Neuronal stem cell (in vitro differentiated cells): ENCODE data around the gene AKR1E2.

Experiments
- DNase-seq: peaks from one replicate; pipeline ENCODE4 v3.0.0-alpha.2; 2013; ENCODE audit warnings: low spot score
- H2AFZ ChIP-seq: one replicate; pipeline ENCODE4 v1.6.1; 2013; ENCODE audit warnings: mild to moderate bottlenecking, low read length, inconsistent platforms
- H2AK5ac ChIP-seq: 2 replicates; pipeline ENCODE4 v1.6.1; 2013; ENCODE audit warnings: low read depth, mild to moderate bottlenecking, inconsistent platforms, low read length, moderate library complexity, mixed read lengths
- H2BK120ac ChIP-seq: 2 replicates; pipeline ENCODE4 v1.6.1; 2013; ENCODE audit warnings: low read depth, mild to moderate bottlenecking, inconsistent platforms, low read length, moderate library complexity, mixed read lengths
- H2BK12ac ChIP-seq: one replicate; pipeline ENCODE4 v1.6.1; 2013; ENCODE audit warnings: low read length, inconsistent platforms
- H2BK15ac ChIP-seq: 2 replicates; pipeline ENCODE4 v1.6.1; 2013; ENCODE audit warnings: mild to moderate bottlenecking, low read length, inconsistent platforms, mixed read lengths
- H2BK5ac ChIP-seq: one replicate; pipeline ENCODE4 v1.6.1; 2013; ENCODE audit warnings: inconsistent platforms, mild to moderate bottlenecking, low read length, moderate library complexity
- H3K14ac ChIP-seq: one replicate; pipeline ENCODE4 v1.6.1; 2013; ENCODE audit warnings: low read length, inconsistent platforms
- H3K18ac ChIP-seq: 2 replicates; pipeline ENCODE4 v1.6.1; 2013; ENCODE audit warnings: low read length, inconsistent platforms
- H3K23ac ChIP-seq: 2 replicates; pipeline ENCODE4 v1.6.1; 2013; ENCODE audit warnings: low read depth, mild to moderate bottlenecking, mixed read lengths, low read length, inconsistent platforms; ENCODE audit not compliant: poor library complexity
- H3K27ac ChIP-seq: replicated peaks from 3 replicates; pipeline ENCODE4 v1.5.1; 2013; ENCODE audit warnings: low read length, inconsistent platforms
- H3K27me3 ChIP-seq, 3 experiments: 2 replicates each; pipeline ENCODE4 v1.6.1; 2013; ENCODE audit warnings: low read length in 3 of 3, mild to moderate bottlenecking in 2 of 3, inconsistent platforms in 1 of 3, low read depth in 1 of 3, mixed read lengths in 1 of 3, moderate library complexity in 1 of 3; ENCODE audit not compliant: control insufficient read depth in 3 of 3, insufficient read depth in 3 of 3
- H3K36me3 ChIP-seq, 2 donors: replicated peaks in 1 of 2; 2 replicates each; pipeline ENCODE4 v1.6.1; 2013; ENCODE audit warnings: low read length in 2 of 2; ENCODE audit not compliant: control insufficient read depth in 2 of 2, insufficient read depth in 2 of 2
- H3K4ac ChIP-seq: 2 replicates; pipeline ENCODE4 v1.6.1; 2013; ENCODE audit warnings: inconsistent platforms, mild to moderate bottlenecking, low read length, moderate library complexity
- H3K4me1 ChIP-seq, 2 donors: 1 replicate in 1 of 2; 2 replicates in 1 of 2; pipeline ENCODE4 v1.6.1; 2013; ENCODE audit warnings: low read length in 2 of 2, low read depth in 1 of 2; ENCODE audit not compliant: control insufficient read depth in 2 of 2, insufficient read depth in 1 of 2
- H3K4me2 ChIP-seq: one replicate; pipeline ENCODE4 v1.6.1; 2013; ENCODE audit warnings: mild to moderate bottlenecking, low read length, inconsistent platforms; ENCODE audit not compliant: insufficient read depth, poor library complexity, severe bottlenecking
- H3K4me3 ChIP-seq, 2 donors: 2 replicates each; pipeline ENCODE4 v1.5.1; 2013; ENCODE audit warnings: low read length in 2 of 2, mild to moderate bottlenecking in 2 of 2, inconsistent platforms in 1 of 2, moderate library complexity in 1 of 2
- H3K79me1 ChIP-seq: one replicate; pipeline ENCODE4 v1.6.1; 2013; ENCODE audit warnings: low read depth, mild to moderate bottlenecking, inconsistent platforms, low read length, moderate library complexity
- H3K9ac ChIP-seq: one replicate; pipeline ENCODE4 v1.6.1; 2013; ENCODE audit warnings: mild to moderate bottlenecking, low read depth, low read length, inconsistent platforms; ENCODE audit not compliant: poor library complexity
- H3K9me3 ChIP-seq, 2 donors: replicated peaks in 1 of 2; 2 replicates each; pipeline versions ENCODE3 to v1.6.1; 2013; ENCODE audit warnings: low read length in 2 of 2, mild to moderate bottlenecking in 2 of 2, inconsistent platforms in 1 of 2, low read depth in 1 of 2, mixed read lengths in 1 of 2, moderate library complexity in 1 of 2; ENCODE audit not compliant: control insufficient read depth in 2 of 2, insufficient read depth in 1 of 2
- H4K8ac ChIP-seq: one replicate; pipeline ENCODE4 v1.6.1; 2013; ENCODE audit warnings: low read depth, mild to moderate bottlenecking, inconsistent platforms, low read length, moderate library complexity
- H4K91ac ChIP-seq: one replicate; pipeline ENCODE4 v1.6.1; 2013; ENCODE audit warnings: low read length, low read depth, mild to moderate bottlenecking, inconsistent platforms; ENCODE audit not compliant: poor library complexity
- WGBS, 2 donors: extraction: QIAGEN DNeasy Blood & Tissue Kit; methylation state at CpG; one replicate each; pipeline ENCODE4 v1.1.7; 2013; ENCODE audit warnings: missing lambda C conversion rate in 2 of 2, mixed read lengths in 1 of 2; ENCODE audit not compliant: insufficient read length in 2 of 2, insufficient replicate concordance in 1 of 2; ENCODE audit errors: extremely low coverage in 2 of 2; 5-methylcytosine and 5-hydroxymethylcytosine counted together

Gene AKR1E2

GRCh38 chr10:4839353-4839752 is 13.3 kb downstream of the AKR1E2 start:
- Histone ChIP-seq H3K4ac (no peak overlapping the region), H4K91ac (no peak overlapping the region), H2BK15ac (no peak overlapping the region), H2AFZ (no peak overlapping the region), H3K18ac (no peak overlapping the region), H2BK12ac (no peak overlapping the region), H3K4me3 (no peak overlapping the region), H3K9me3 (no peaks in the 10 kb centered on the region), H3K23ac (no peak overlapping the region), H3K4me2 (no peak overlapping the region), H3K9ac (no peak overlapping the region), H3K36me3 (peaks cover 0 to 2% of the 10 kb centered on the region in 2 donors), H2BK5ac (no peak overlapping the region), H3K27ac (no peak overlapping the region), H2BK120ac (no peak overlapping the region), H3K79me1 (no peaks in the 10 kb centered on the region), H3K27me3 (no peaks in the 10 kb centered on the region), H3K4me1 (no peaks in the 10 kb centered on the region), H2AK5ac (no peak overlapping the region), H3K14ac (no peak overlapping the region), H4K8ac (no peak overlapping the region)
- WGBS, 2 donors = no CpG with 5 or more reads among the region's 4 CpGs
- DNase-seq = no peak

GRCh38 chr10:4840151-4840550 is 14.1 kb downstream of the AKR1E2 start:
- WGBS, 2 donors = no CpG with 5 or more reads among the region's 2 CpGs
- Histone ChIP-seq H3K27ac (no peak overlapping the region), H2BK5ac (no peak overlapping the region), H3K9ac (no peak overlapping the region), H2AK5ac (no peak overlapping the region), H3K23ac (no peak overlapping the region), H2BK12ac (no peak overlapping the region), H3K4me2 (no peak overlapping the region), H3K4me3 (no peak overlapping the region), H3K18ac (no peak overlapping the region), H3K27me3 (no peaks in the 10 kb centered on the region), H3K4ac (no peak overlapping the region), H2BK15ac (no peak overlapping the region), H4K8ac (no peak overlapping the region), H2BK120ac (no peak overlapping the region), H2AFZ (no peak overlapping the region), H3K9me3 (no peaks in the 10 kb centered on the region), H3K79me1 (no peaks in the 10 kb centered on the region), H4K91ac (no peak overlapping the region), H3K4me1 (no peaks in the 10 kb centered on the region), H3K36me3 (no peaks in the 10 kb centered on the region), H3K14ac (no peak overlapping the region)
- no peak for DNase-seq

- Histone ChIP-seq H3K9me3 (no peaks in the 10 kb centered on the region), H3K14ac (no peak overlapping the region)
Measured at GRCh38 chr10:4843525-4844180, 17.6 kb downstream of the AKR1E2 start.

GRCh38 chr10:4844864-4845263 is 18.9 kb downstream of the AKR1E2 start:
- no peak overlapping the region for H4K8ac ChIP-seq
- H2BK15ac ChIP-seq = no peak overlapping the region
- no peaks in the 10 kb centered on the region for H3K9me3 ChIP-seq
- H3K4ac ChIP-seq = no peak overlapping the region
- H3K9ac ChIP-seq = no peak overlapping the region
- no peak overlapping the region for H3K27ac ChIP-seq
- H3K4me2 ChIP-seq = no peak overlapping the region
- no peak overlapping the region for H2AFZ ChIP-seq
- WGBS, 2 donors = no CpG with 5 or more reads among the region's 25 CpGs
- no peak overlapping the region for H2BK12ac ChIP-seq
- H3K27me3 ChIP-seq = no peaks in the 10 kb centered on the region
- no peaks in the 10 kb centered on the region for H3K4me1 ChIP-seq
- no peaks in the 10 kb centered on the region for H3K36me3 ChIP-seq
- no peak overlapping the region for H3K14ac ChIP-seq
- H2AK5ac ChIP-seq = no peak overlapping the region
- H2BK120ac ChIP-seq = no peak overlapping the region
- no peak overlapping the region for H2BK5ac ChIP-seq
- no peak for DNase-seq
- no peak overlapping the region for H3K4me3 ChIP-seq
- H3K18ac ChIP-seq = no peak overlapping the region
- H3K23ac ChIP-seq = no peak overlapping the region
- no peaks in the 10 kb centered on the region for H3K79me1 ChIP-seq
- no peak overlapping the region for H4K91ac ChIP-seq

More at GRCh38 chr10:4843525-4844180, 17.6 kb downstream of the AKR1E2 start:
- Histone ChIP-seq H3K27ac (no peak overlapping the region), H4K91ac (no peak overlapping the region), H2AK5ac (no peak overlapping the region), H2BK5ac (no peak overlapping the region), H2BK15ac (no peak overlapping the region), H3K9ac (no peak overlapping the region), H3K23ac (peak overlapping the region; percentile 49), H4K8ac (no peak overlapping the region), H3K4ac (no peak overlapping the region), H3K27me3 (no peaks in the 10 kb centered on the region), H3K4me3 (no peak overlapping the region), H3K18ac (no peak overlapping the region), H3K36me3 (no peaks in the 10 kb centered on the region), H2BK120ac (no peak overlapping the region), H3K4me2 (no peak overlapping the region), H3K4me1 (no peaks in the 10 kb centered on the region), H2BK12ac (no peak overlapping the region), H3K79me1 (no peaks in the 10 kb centered on the region), H2AFZ (no peak overlapping the region)
- WGBS, 2 donors = no CpG with 5 or more reads among the region's 16 CpGs
- DNase-seq = no peak
